ENCODE measurements around the gene LRBA.

Gene LRBA

GRCh38 chr4:150888217-150888616, 126.9 kb downstream of the LRBA start:
- H4K8ac ChIP-seq (ENCODE audit: low read depth, low read length): no peak overlapping the region
- no peak overlapping the region for H3K9ac ChIP-seq (ENCODE audit: low read depth, low read length, poor library complexity)
- H2BK5ac ChIP-seq (ENCODE audit: low read length): no peak overlapping the region
- H2BK120ac ChIP-seq (ENCODE audit: low read depth, low read length): no peak overlapping the region
- H3K79me1 ChIP-seq (ENCODE audit: low read depth, low read length): no peaks in the 10 kb centered on the region
- no peaks in the 10 kb centered on the region for H3K4me1 ChIP-seq (ENCODE audit: control insufficient read depth in 2 of 2, insufficient read depth in 1 of 2, low read depth in 1 of 2, low read length in 2 of 2)
- no peaks in the 10 kb centered on the region for H3K27me3 ChIP-seq (ENCODE audit: control insufficient read depth in 3 of 3, insufficient read depth in 3 of 3, low read depth in 1 of 3, low read length in 3 of 3)
- no peak overlapping the region for H3K23ac ChIP-seq (ENCODE audit: low read depth, low read length, poor library complexity)
- no peak overlapping the region for H3K27ac ChIP-seq (replicated peaks; ENCODE audit: low read length)
- WGBS, 2 donors (ENCODE audit: extremely low coverage in 2 of 2, insufficient read length in 2 of 2, insufficient replicate concordance in 1 of 2): no CpG with 5 or more reads among the region's 1 CpG
- H3K9me3 ChIP-seq (replicated peaks in 1 of 2; ENCODE audit: control insufficient read depth in 2 of 2, insufficient read depth in 1 of 2, low read depth in 1 of 2, low read length in 2 of 2): no peaks in the 10 kb centered on the region
- no peaks in the 10 kb centered on the region for H3K36me3 ChIP-seq (replicated peaks in 1 of 2; ENCODE audit: control insufficient read depth in 2 of 2, insufficient read depth in 2 of 2, low read length in 2 of 2)
- H3K4ac ChIP-seq (ENCODE audit: low read length): no peak overlapping the region
- H2AK5ac ChIP-seq (ENCODE audit: low read depth, low read length): no peak overlapping the region
- no peak for DNase-seq (ENCODE audit: low spot score)
- no peak overlapping the region for H3K4me2 ChIP-seq (ENCODE audit: insufficient read depth, low read length, poor library complexity, severe bottlenecking)
- H4K91ac ChIP-seq (ENCODE audit: low read depth, low read length, poor library complexity): no peak overlapping the region
- no peak overlapping the region for H3K14ac ChIP-seq (ENCODE audit: low read length)
- H3K18ac ChIP-seq (ENCODE audit: low read length): no peak overlapping the region
- no peak overlapping the region for H3K4me3 ChIP-seq (ENCODE audit: low read length in 2 of 2)
- no peak overlapping the region for H2BK15ac ChIP-seq (ENCODE audit: low read length)
- H2AFZ ChIP-seq (ENCODE audit: low read length): no peak overlapping the region
- no peak overlapping the region for H2BK12ac ChIP-seq (ENCODE audit: low read length)

GRCh38 chr4:150886597-150886996, 128.5 kb downstream of the LRBA start:
- Histone ChIP-seq H3K9ac (ENCODE audit: low read depth, low read length, poor library complexity) (no peak overlapping the region), H3K27ac (replicated peaks; ENCODE audit: low read length) (no peak overlapping the region), H2BK15ac (ENCODE audit: low read length) (no peak overlapping the region), H2AFZ (ENCODE audit: low read length) (no peak overlapping the region), H2AK5ac (ENCODE audit: low read depth, low read length) (no peak overlapping the region), H3K79me1 (ENCODE audit: low read depth, low read length) (no peaks in the 10 kb centered on the region), H4K91ac (ENCODE audit: low read depth, low read length, poor library complexity) (no peak overlapping the region), H4K8ac (ENCODE audit: low read depth, low read length) (no peak overlapping the region), H3K4me3 (ENCODE audit: low read length in 2 of 2) (no peak overlapping the region), H3K18ac (ENCODE audit: low read length) (no peak overlapping the region), H3K23ac (ENCODE audit: low read depth, low read length, poor library complexity) (no peak overlapping the region), H3K4me2 (ENCODE audit: insufficient read depth, low read length, poor library complexity, severe bottlenecking) (no peak overlapping the region), H2BK5ac (ENCODE audit: low read length) (no peak overlapping the region), H3K14ac (ENCODE audit: low read length) (no peak overlapping the region), H3K27me3 (ENCODE audit: control insufficient read depth in 3 of 3, insufficient read depth in 3 of 3, low read depth in 1 of 3, low read length in 3 of 3) (no peaks in the 10 kb centered on the region), H3K4ac (ENCODE audit: low read length) (no peak overlapping the region), H2BK12ac (ENCODE audit: low read length) (no peak overlapping the region), H2BK120ac (ENCODE audit: low read depth, low read length) (no peak overlapping the region), H3K36me3 (replicated peaks in 1 of 2; ENCODE audit: control insufficient read depth in 2 of 2, insufficient read depth in 2 of 2, low read length in 2 of 2) (no peaks in the 10 kb centered on the region), H3K9me3 (replicated peaks in 1 of 2; ENCODE audit: control insufficient read depth in 2 of 2, insufficient read depth in 1 of 2, low read depth in 1 of 2, low read length in 2 of 2) (no peaks in the 10 kb centered on the region), H3K4me1 (ENCODE audit: control insufficient read depth in 2 of 2, insufficient read depth in 1 of 2, low read depth in 1 of 2, low read length in 2 of 2) (no peaks in the 10 kb centered on the region)
- no peak for DNase-seq (ENCODE audit: low spot score)
- no CpG with 5 or more reads among the region's 1 CpG for WGBS, 2 donors (ENCODE audit: extremely low coverage in 2 of 2, insufficient read length in 2 of 2, insufficient replicate concordance in 1 of 2)

GRCh38 chr4:150884625-150885024, 130.5 kb downstream of the LRBA start:
- H2AFZ ChIP-seq (ENCODE audit: low read length): no peak overlapping the region
- no peak overlapping the region for H4K91ac ChIP-seq (ENCODE audit: low read depth, low read length, poor library complexity)
- peaks cover 0 to 3% of the 10 kb centered on the region in 2 donors for H3K36me3 ChIP-seq (replicated peaks in 1 of 2; ENCODE audit: control insufficient read depth in 2 of 2, insufficient read depth in 2 of 2, low read length in 2 of 2)
- H2BK120ac ChIP-seq (ENCODE audit: low read depth, low read length): no peak overlapping the region
- no peak overlapping the region for H2BK12ac ChIP-seq (ENCODE audit: low read length)
- H3K4me2 ChIP-seq (ENCODE audit: insufficient read depth, low read length, poor library complexity, severe bottlenecking): no peak overlapping the region
- no peak overlapping the region for H3K27ac ChIP-seq (replicated peaks; ENCODE audit: low read length)
- no peak overlapping the region for H2BK5ac ChIP-seq (ENCODE audit: low read length)
- H3K9me3 ChIP-seq (replicated peaks in 1 of 2; ENCODE audit: control insufficient read depth in 2 of 2, insufficient read depth in 1 of 2, low read depth in 1 of 2, low read length in 2 of 2): peaks cover 2 to 9% of the 10 kb centered on the region in 2 donors
- no peak overlapping the region for H3K14ac ChIP-seq (ENCODE audit: low read length)
- H3K18ac ChIP-seq (ENCODE audit: low read length): no peak overlapping the region
- H2AK5ac ChIP-seq (ENCODE audit: low read depth, low read length): no peak overlapping the region
- H3K27me3 ChIP-seq (ENCODE audit: control insufficient read depth in 3 of 3, insufficient read depth in 3 of 3, low read depth in 1 of 3, low read length in 3 of 3): no peaks in the 10 kb centered on the region
- DNase-seq (ENCODE audit: low spot score): no peak
- H3K4ac ChIP-seq (ENCODE audit: low read length): no peak overlapping the region
- H3K9ac ChIP-seq (ENCODE audit: low read depth, low read length, poor library complexity): no peak overlapping the region
- no CpG with 5 or more reads among the region's 1 CpG for WGBS, 2 donors (ENCODE audit: extremely low coverage in 2 of 2, insufficient read length in 2 of 2, insufficient replicate concordance in 1 of 2)
- H4K8ac ChIP-seq (ENCODE audit: low read depth, low read length): no peak overlapping the region
- H3K4me1 ChIP-seq (ENCODE audit: control insufficient read depth in 2 of 2, insufficient read depth in 1 of 2, low read depth in 1 of 2, low read length in 2 of 2): no peaks in the 10 kb centered on the region
- no peak overlapping the region for H3K23ac ChIP-seq (ENCODE audit: low read depth, low read length, poor library complexity)
- no peak overlapping the region for H3K4me3 ChIP-seq (ENCODE audit: low read length in 2 of 2)
- no peaks in the 10 kb centered on the region for H3K79me1 ChIP-seq (ENCODE audit: low read depth, low read length)
- no peak overlapping the region for H2BK15ac ChIP-seq (ENCODE audit: low read length)

- Histone ChIP-seq H3K9me3 (replicated peaks in 1 of 2; ENCODE audit: control insufficient read depth in 2 of 2, insufficient read depth in 1 of 2, low read depth in 1 of 2, low read length in 2 of 2) (peaks cover 7 to 29% of the 10 kb centered on the region in 2 donors), H3K18ac (ENCODE audit: low read length) (no peak overlapping the region), H4K91ac (ENCODE audit: low read depth, low read length, poor library complexity) (no peak overlapping the region), H4K8ac (ENCODE audit: low read depth, low read length) (no peak overlapping the region), H3K36me3 (replicated peaks in 1 of 2; ENCODE audit: control insufficient read depth in 2 of 2, insufficient read depth in 2 of 2, low read length in 2 of 2) (peaks cover under 1 to 3% of the 10 kb centered on the region in 2 donors), H3K4ac (ENCODE audit: low read length) (no peak overlapping the region), H3K27ac (replicated peaks; ENCODE audit: low read length) (no peak overlapping the region), H2AFZ (ENCODE audit: low read length) (no peak overlapping the region), H2BK12ac (ENCODE audit: low read length) (no peak overlapping the region), H3K14ac (ENCODE audit: low read length) (no peak overlapping the region), H3K4me3 (ENCODE audit: low read length in 2 of 2) (no peak overlapping the region), H3K27me3 (ENCODE audit: control insufficient read depth in 3 of 3, insufficient read depth in 3 of 3, low read depth in 1 of 3, low read length in 3 of 3) (no peaks in the 10 kb centered on the region), H3K9ac (ENCODE audit: low read depth, low read length, poor library complexity) (no peak overlapping the region), H2BK5ac (ENCODE audit: low read length) (no peak overlapping the region), H3K4me1 (ENCODE audit: control insufficient read depth in 2 of 2, insufficient read depth in 1 of 2, low read depth in 1 of 2, low read length in 2 of 2) (no peaks in the 10 kb centered on the region), H2BK120ac (ENCODE audit: low read depth, low read length) (no peak overlapping the region), H3K23ac (ENCODE audit: low read depth, low read length, poor library complexity) (no peak overlapping the region), H2AK5ac (ENCODE audit: low read depth, low read length) (no peak overlapping the region), H3K79me1 (ENCODE audit: low read depth, low read length) (no peaks in the 10 kb centered on the region), H2BK15ac (ENCODE audit: low read length) (no peak overlapping the region), H3K4me2 (ENCODE audit: insufficient read depth, low read length, poor library complexity, severe bottlenecking) (no peak overlapping the region)
- WGBS, 2 donors (ENCODE audit: extremely low coverage in 2 of 2, insufficient read length in 2 of 2, insufficient replicate concordance in 1 of 2): no CpG with 5 or more reads among the region's 1 CpG
- no peak for DNase-seq (ENCODE audit: low spot score)
These were observed 139.7 kb downstream of the LRBA start for GRCh38 chr4:150875367-150875766.
